CD1c-positive myeloid dendritic cell (primary cell): ENCODE measurements around the gene CD276.
"Not testable (repeated sequence)": the region's sequence is repeated elsewhere in the genome, so short reads cannot be mapped to it uniquely, and the experiment has no call there.

Experiments used
- DNase-seq: peaks from one replicate; pipeline ENCODE4 v3.0.0-alpha.2; 2016; ENCODE audit errors: extremely low spot score

CD276 gene

GRCh38 chr15:73709686-73710085 lies 25.5 kb downstream of the CD276 start:
- no peak for DNase-seq

- DNase-seq, result no peak
Observed at GRCh38 chr15:73710321-73710720, 26.1 kb downstream of the CD276 start.

- no peak for DNase-seq
Observed at GRCh38 chr15:73711526-73711925, 27.3 kb downstream of the CD276 start.

- DNase-seq, result no peak
Observed at GRCh38 chr15:73712107-73712506, 27.9 kb downstream of the CD276 start.

GRCh38 chr15:73714695-73715301 lies 30.6 kb downstream of the CD276 start:
- no peak for DNase-seq

GRCh38 chr15:73715417-73715816 lies 31.2 kb downstream of the CD276 start:
- no peak for DNase-seq

GRCh38 chr15:73716417-73716816 lies 32.2 kb downstream of the CD276 start:
- DNase-seq, result no peak

- no peak for DNase-seq
Observed at GRCh38 chr15:73717206-73717605, 33.0 kb downstream of the CD276 start.

- DNase-seq, result no peak
Observed at GRCh38 chr15:73717802-73718201, 33.6 kb downstream of the CD276 start.

- no peak for DNase-seq
Observed at GRCh38 chr15:73718694-73719093, 34.5 kb downstream of the CD276 start.

GRCh38 chr15:73722425-73722824 lies 38.2 kb downstream of the CD276 start:
- no peak for DNase-seq

GRCh38 chr15:73723191-73723590 lies 39.0 kb downstream of the CD276 start:
- DNase-seq, result no peak

- DNase-seq, result no peak
Observed at GRCh38 chr15:73724212-73724611, 40.0 kb downstream of the CD276 start.

- no peak for DNase-seq
Observed at GRCh38 chr15:73727330-73727976, 43.3 kb downstream of the CD276 start.

- not testable (repeated sequence) for DNase-seq
Observed at GRCh38 chr15:73732051-73732450, 47.9 kb downstream of the CD276 start.

- DNase-seq, result no peak
Observed at GRCh38 chr15:73732930-73733329, 48.7 kb downstream of the CD276 start.

- DNase-seq, result no peak
Observed at GRCh38 chr15:73737535-73737934, 53.4 kb downstream of the CD276 start.

- no peak for DNase-seq
Observed at GRCh38 chr15:73740152-73741048, 56.2 kb downstream of the CD276 start.

- DNase-seq, result no peak
Observed at GRCh38 chr15:73741321-73741836, 57.2 kb downstream of the CD276 start.

- no peak for DNase-seq
Observed at GRCh38 chr15:73744293-73744692, 60.1 kb downstream of the CD276 start.

GRCh38 chr15:73745073-73745472 lies 60.9 kb downstream of the CD276 start:
- no peak for DNase-seq

- no peak for DNase-seq
Observed at GRCh38 chr15:73746261-73746660, 62.1 kb downstream of the CD276 start.

GRCh38 chr15:73746883-73747282 lies 62.7 kb downstream of the CD276 start:
- DNase-seq, result no peak
